GM12865 (cell line): ENCODE measurements around the gene AMOTL1.
A peak's percentile ranks its signal among the peaks of the same experiment; 100 is the strongest.
"Not testable (repeated sequence)": the region's sequence is repeated elsewhere in the genome, so short reads cannot be mapped to it uniquely, and the experiment has no call there.

Source experiments
- DNase-seq: peaks from one replicate; pipeline ENCODE4 v3.0.0; 2010; ENCODE audit warnings: low read depth
- H3K4me3 ChIP-seq: 2 replicates; pipeline ENCODE4 v1.5.1; 2011; ENCODE audit warnings: mild to moderate bottlenecking, low read depth, low read length, control low read depth
- CTCF ChIP-seq: IDR thresholded peaks from 2 replicates; pipeline ENCODE4 v1.5.1; 2011; ENCODE audit warnings: low read length, control low read depth, low read depth, inconsistent platforms; ENCODE audit not compliant: insufficient read depth; ENCODE audit errors: missing control alignments

The AMOTL1 gene

GRCh38 chr11:94895971-94896370, 127.8 kb downstream of the AMOTL1 start:
- TF ChIP-seq CTCF = no peak
- no peak overlapping the region for H3K4me3 ChIP-seq
- no peak for DNase-seq

GRCh38 chr11:94897330-94897768, 129.2 kb downstream of the AMOTL1 start:
- TF ChIP-seq CTCF = peak; percentile 88
- DNase-seq = peak; percentile 45
- H3K4me3 ChIP-seq = no peak overlapping the region

DNA sequence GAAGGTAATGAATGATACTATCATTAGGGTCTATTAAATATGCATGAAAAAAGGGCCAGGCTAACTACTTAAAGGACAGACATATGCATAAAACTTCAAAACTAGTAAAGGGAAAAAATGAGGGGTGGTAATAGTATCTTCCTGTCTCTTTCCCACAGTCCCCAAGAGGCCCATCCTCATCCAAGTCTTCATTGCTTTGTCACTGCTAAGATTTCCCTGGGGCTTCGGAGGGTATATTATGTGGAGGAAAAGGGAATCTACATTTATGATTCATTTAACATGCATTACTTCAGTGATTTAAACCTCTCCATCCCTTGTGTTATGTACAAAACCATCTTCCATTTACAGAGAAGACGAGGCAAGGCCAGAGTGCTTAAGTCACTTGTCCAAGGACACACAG, 139.1 kb downstream of the AMOTL1 start:
- H3K4me3 ChIP-seq = no peak overlapping the region
- DNase-seq = no peak
- no peak for TF ChIP-seq CTCF

DNA sequence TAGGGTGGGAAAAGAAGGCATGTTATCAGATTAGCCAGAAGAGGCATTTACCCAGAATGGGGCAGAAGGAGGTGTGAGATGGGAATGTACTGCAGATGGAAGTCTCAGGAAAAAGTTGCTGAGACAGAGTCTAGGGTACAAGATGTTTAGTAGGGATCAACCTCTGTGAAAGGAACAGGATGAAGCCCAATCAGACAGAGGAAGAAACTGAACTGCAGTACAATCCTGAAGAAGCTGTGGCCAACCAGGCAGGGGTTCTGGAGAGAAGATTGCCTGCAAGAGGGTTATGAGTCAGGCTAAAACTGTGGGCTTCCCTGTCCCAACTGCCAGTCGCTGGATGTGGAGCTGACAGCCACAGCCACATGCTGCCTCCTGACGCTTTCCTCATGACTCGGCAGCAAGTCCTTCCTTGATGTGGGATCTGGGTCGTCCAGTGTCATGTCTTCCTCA, 141.2 kb downstream of the AMOTL1 start:
- no peak for DNase-seq
- H3K4me3 ChIP-seq = no peak overlapping the region
- TF ChIP-seq CTCF = no peak

- no peak for TF ChIP-seq CTCF
- DNase-seq = no peak
- H3K4me3 ChIP-seq = no peak overlapping the region
These were observed 142.1 kb downstream of the AMOTL1 start for GRCh38 chr11:94910270-94910669.

DNA sequence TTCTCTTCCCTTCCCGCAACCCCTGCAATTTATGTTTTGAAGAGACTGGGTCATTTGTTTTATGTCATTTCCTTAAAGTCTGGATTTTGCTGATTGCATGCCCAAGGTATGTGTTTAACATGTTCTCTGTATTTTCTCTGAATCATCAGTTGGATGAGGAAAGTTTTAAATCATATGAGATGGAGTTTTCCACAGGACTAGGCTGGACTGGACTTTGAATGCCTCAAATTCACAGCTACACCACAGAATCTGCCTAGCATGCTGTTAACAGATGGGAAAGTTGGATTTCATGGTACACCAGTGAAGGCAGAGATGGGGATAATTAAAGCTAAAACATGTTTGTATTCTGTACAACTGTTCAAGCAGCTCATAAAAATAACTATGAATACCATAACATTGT, 142.6 kb downstream of the AMOTL1 start:
- TF ChIP-seq CTCF = no peak
- DNase-seq = no peak
- no peak overlapping the region for H3K4me3 ChIP-seq

DNA sequence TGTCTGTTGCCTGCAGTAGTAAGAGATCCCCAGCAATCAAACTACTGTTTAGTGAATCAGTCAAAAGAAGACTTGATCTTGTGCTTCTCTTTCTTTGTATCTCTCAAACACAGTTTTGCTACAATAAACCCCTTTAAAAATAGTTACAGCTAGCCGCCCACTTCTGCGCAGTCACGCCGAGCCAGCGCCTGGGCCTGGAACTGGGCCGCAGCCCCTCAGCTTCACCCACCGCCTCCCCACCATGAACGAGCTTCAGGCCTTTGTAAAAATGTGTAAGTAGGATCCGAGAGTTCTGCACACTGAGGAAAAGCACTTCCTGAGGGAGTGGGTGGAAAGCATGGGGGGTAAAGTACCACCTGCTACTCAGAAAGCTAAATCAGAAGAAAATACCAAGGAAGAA, 144.7 kb downstream of the AMOTL1 start:
- no peak overlapping the region for H3K4me3 ChIP-seq
- no peak for DNase-seq
- no peak for TF ChIP-seq CTCF

- not testable (repeated sequence) for H3K4me3 ChIP-seq
These were observed 145.7 kb downstream of the AMOTL1 start for GRCh38 chr11:94913718-94914394.

More at GRCh38 chr11:94913718-94914394, 145.7 kb downstream of the AMOTL1 start:
- not testable (repeated sequence) for DNase-seq
